Tibial artery (tissue), 4 donors: Measurements from ENCODE around the gene S100A10.

Experiments
- DNase-seq, 2 donors: peaks; one replicate each; pipeline ENCODE4 v3.0.0-alpha.2; 2019
- H3K27ac ChIP-seq, 2 donors: fragments of 200-600 bp; sonication (generic) in 1 of 2; 1 replicate in 1 of 2; 2 replicates in 1 of 2; pipeline ENCODE4 v1.5.1; 2018 to 2019; ENCODE audit warnings: mild to moderate bottlenecking in 1 of 2
- H3K27me3 ChIP-seq, 2 donors: fragments of 200-600 bp; sonication (generic) in 1 of 2; one replicate each; pipeline versions ENCODE4 v1.5.1 to v1.6.0; 2016 to 2019
- H3K36me3 ChIP-seq, 3 donors: fragments of 200-600 bp; sonication (generic) in 2 of 3; one replicate each; pipeline ENCODE4 v1.5.1; 2016 to 2019; ENCODE audit warnings: mild to moderate bottlenecking in 2 of 3
- H3K4me1 ChIP-seq, 4 donors: fragments of 200-600 bp; sonication (generic) in 2 of 4; 1 replicate in 3 of 4; 2 replicates in 1 of 4; pipeline ENCODE4 v1.5.1; 2016 to 2019
- H3K4me3 ChIP-seq, 2 donors: fragments of 200-600 bp; sonication (generic) in 1 of 2; 1 replicate in 1 of 2; 2 replicates in 1 of 2; pipeline ENCODE4 v1.5.1; 2018 to 2019; ENCODE audit warnings: mild to moderate bottlenecking in 2 of 2
- H3K9me3 ChIP-seq, 3 donors: fragments of 200-600 bp; sonication (generic) in 1 of 3; one replicate each; pipeline ENCODE4 v1.5.1; 2016 to 2019
- intact Hi-C: fragments of 100-400 bp; cut with DNase I; formaldehyde crosslinking; loops from one replicate; pipeline ENCODE4 v1.15.0; 2023; ENCODE audit warnings: low total_unique reads
- TF ChIP-seq, protein P1 (sequence below), 2 experiments: fragments of 200-600 bp in 1 of 2; fragments of 450-650 bp in 1 of 2; IDR thresholded peaks; one replicate each; pipeline ENCODE4 v1.5.1; 2017 to 2019; ENCODE audit warnings: antibody characterized with exemption in 2 of 2, mild to moderate bottlenecking in 1 of 2, moderate library complexity in 1 of 2

Gene S100A10

GRCh38 chr1:152009691-152010090 lies 16.0 kb upstream of the S100A10 start:
- no peak for DNase-seq
- TF ChIP-seq, protein P1, sequence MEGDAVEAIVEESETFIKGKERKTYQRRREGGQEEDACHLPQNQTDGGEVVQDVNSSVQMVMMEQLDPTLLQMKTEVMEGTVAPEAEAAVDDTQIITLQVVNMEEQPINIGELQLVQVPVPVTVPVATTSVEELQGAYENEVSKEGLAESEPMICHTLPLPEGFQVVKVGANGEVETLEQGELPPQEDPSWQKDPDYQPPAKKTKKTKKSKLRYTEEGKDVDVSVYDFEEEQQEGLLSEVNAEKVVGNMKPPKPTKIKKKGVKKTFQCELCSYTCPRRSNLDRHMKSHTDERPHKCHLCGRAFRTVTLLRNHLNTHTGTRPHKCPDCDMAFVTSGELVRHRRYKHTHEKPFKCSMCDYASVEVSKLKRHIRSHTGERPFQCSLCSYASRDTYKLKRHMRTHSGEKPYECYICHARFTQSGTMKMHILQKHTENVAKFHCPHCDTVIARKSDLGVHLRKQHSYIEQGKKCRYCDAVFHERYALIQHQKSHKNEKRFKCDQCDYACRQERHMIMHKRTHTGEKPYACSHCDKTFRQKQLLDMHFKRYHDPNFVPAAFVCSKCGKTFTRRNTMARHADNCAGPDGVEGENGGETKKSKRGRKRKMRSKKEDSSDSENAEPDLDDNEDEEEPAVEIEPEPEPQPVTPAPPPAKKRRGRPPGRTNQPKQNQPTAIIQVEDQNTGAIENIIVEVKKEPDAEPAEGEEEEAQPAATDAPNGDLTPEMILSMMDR (IDR thresholded peaks at IDR 0.05): no peak
- intact Hi-C loops: no loop called here
- Histone ChIP-seq H3K4me1 (no peaks in the 10 kb centered on the region), H3K36me3 (no peaks in the 10 kb centered on the region), H3K9me3 (no peaks in the 10 kb centered on the region), H3K4me3 (no peak overlapping the region), H3K27me3 (peaks cover 0 to 25% of the 10 kb centered on the region in 2 donors), H3K27ac (no peak overlapping the region)

DNA sequence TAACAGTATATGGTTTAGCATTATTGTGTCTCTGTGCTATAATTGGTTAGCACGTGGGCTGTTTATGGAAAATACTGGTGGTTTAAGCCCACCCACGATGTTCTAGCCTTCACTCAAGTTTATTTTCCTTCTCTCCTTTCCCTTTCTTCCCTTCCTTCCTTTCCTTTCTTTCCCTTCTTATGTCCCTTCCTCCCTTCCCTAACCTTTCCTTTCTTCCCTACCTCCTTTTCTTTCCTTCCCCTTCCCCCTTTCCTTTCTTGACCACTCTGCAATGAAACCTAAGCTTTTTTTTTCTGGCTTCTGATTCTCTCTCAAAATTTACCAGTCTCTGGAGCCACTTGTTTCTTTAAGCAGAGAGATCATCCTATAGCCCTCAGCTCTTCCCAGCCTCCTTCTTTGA lies 13.4 kb upstream of the S100A10 start:
- DNase-seq: no peak
- intact Hi-C loops: no loop called here
- TF ChIP-seq, protein P1 (IDR thresholded peaks at IDR 0.05): no peak
- H3K4me3 ChIP-seq: no peak overlapping the region
- H3K4me1 ChIP-seq: no peaks in the 10 kb centered on the region
- no peaks in the 10 kb centered on the region for H3K9me3 ChIP-seq
- no peaks in the 10 kb centered on the region for H3K36me3 ChIP-seq
- H3K27ac ChIP-seq: no peak overlapping the region
- H3K27me3 ChIP-seq: peaks cover 0 to 22% of the 10 kb centered on the region in 2 donors

GRCh38 chr1:152005360-152005912 lies 11.8 kb upstream of the S100A10 start:
- no peaks in the 10 kb centered on the region for H3K9me3 ChIP-seq
- peaks cover 0 to 16% of the 10 kb centered on the region in 2 donors for H3K27me3 ChIP-seq
- intact Hi-C loops: no loop called here
- H3K36me3 ChIP-seq: no peaks in the 10 kb centered on the region
- TF ChIP-seq, protein P1 (IDR thresholded peaks at IDR 0.05): no peak
- peaks cover 0 to 5% (median 4%) of the 10 kb centered on the region in 4 donors for H3K4me1 ChIP-seq
- no peak overlapping the region for H3K27ac ChIP-seq
- no peak overlapping the region for H3K4me3 ChIP-seq
- DNase-seq: no peak

DNA sequence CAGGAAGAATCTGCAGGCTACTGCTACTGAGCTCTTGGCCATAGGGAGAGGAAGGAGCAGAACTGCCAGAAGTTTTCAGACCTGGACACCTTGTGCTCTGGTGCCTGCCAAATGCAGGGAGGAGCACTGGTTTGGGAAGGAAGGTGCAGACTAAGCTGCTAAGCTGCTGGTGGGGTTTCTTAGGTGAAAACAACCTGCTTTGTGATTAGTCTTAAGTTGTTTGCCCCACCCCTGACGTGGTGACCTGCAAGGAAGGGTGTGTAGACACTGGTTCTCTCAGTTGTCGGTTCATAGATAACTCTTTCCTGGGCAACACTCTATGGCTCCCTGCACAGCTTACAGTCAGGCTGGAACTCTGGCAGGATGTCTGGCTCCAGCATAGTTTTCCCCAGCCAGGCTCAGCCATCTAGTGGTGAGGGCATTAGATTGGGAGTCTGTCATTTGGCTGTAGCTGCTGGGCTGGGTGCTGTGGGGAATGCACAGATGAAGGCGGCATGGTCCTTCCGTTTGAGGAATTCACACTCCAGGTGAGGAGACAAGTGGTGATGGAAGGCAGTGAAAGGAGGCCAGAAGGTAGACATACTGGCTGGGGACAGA lies 10.3 kb upstream of the S100A10 start:
- no peak for DNase-seq
- TF ChIP-seq, protein P1 (IDR thresholded peaks at IDR 0.05): no peak
- no peaks in the 10 kb centered on the region for H3K36me3 ChIP-seq
- H3K27me3 ChIP-seq: peaks cover 0 to 10% of the 10 kb centered on the region in 2 donors
- intact Hi-C loops: no loop called here
- H3K27ac ChIP-seq: no peak overlapping the region
- no peaks in the 10 kb centered on the region for H3K9me3 ChIP-seq
- peaks cover 0 to 5% (median 4%) of the 10 kb centered on the region in 4 donors for H3K4me1 ChIP-seq
- no peak overlapping the region for H3K4me3 ChIP-seq

GRCh38 chr1:152002960-152003359 lies 9.3 kb upstream of the S100A10 start:
- peaks cover 0 to 9% of the 10 kb centered on the region in 2 donors for H3K27me3 ChIP-seq
- no peak overlapping the region for H3K4me3 ChIP-seq
- no peaks in the 10 kb centered on the region for H3K36me3 ChIP-seq
- TF ChIP-seq, protein P1 (IDR thresholded peaks at IDR 0.05): no peak
- peaks cover 0 to 5% (median 4%) of the 10 kb centered on the region in 4 donors for H3K4me1 ChIP-seq
- no peak overlapping the region for H3K27ac ChIP-seq
- H3K9me3 ChIP-seq: no peaks in the 10 kb centered on the region
- intact Hi-C loops: no loop called here
- DNase-seq: no peak
